CD14-positive monocyte (primary cell): ENCODE measurements around the gene VCAN. TPM values are rescaled to one million over a fixed set of nuclear protein-coding genes. Genes with fewer than 3 reads are reported as not detected.
A peak's percentile ranks its signal among the peaks of the same experiment; 100 is the strongest.

Source experiments
- DNase-seq, 3 donors: peaks; one replicate each; pipeline ENCODE4 v3.0.0-alpha.2; 2011 to 2022
- H2AFZ ChIP-seq: 2 replicates; pipeline ENCODE4 v1.6.0; 2012; ENCODE audit warnings: mild to moderate bottlenecking, low read depth, low read length, inconsistent platforms; ENCODE audit not compliant: insufficient read depth, poor library complexity, severe bottlenecking
- H3K27ac ChIP-seq, 2 donors: 1 replicate in 1 of 2; 2 replicates in 1 of 2; pipeline ENCODE4 v1.5.1; 2012 to 2013; ENCODE audit warnings: low read length in 2 of 2, control low read depth in 1 of 2, inconsistent platforms in 1 of 2, low read depth in 1 of 2, mild to moderate bottlenecking in 1 of 2
- H3K27me3 ChIP-seq, 2 donors: one replicate each; pipeline versions ENCODE4 v1.6.0 to v1.6.1; 2011 to 2013; ENCODE audit warnings: low read length in 2 of 2; ENCODE audit not compliant: control insufficient read depth in 2 of 2, insufficient read depth in 2 of 2
- H3K36me3 ChIP-seq, 2 donors: replicated peaks in 1 of 2; 1 replicate in 1 of 2; 2 replicates in 1 of 2; pipeline versions ENCODE4 v1.5.1 to v1.6.1; 2012 to 2013; ENCODE audit warnings: low read length in 2 of 2, control low read depth in 1 of 2, inconsistent platforms in 1 of 2, mild to moderate bottlenecking in 1 of 2; ENCODE audit not compliant: insufficient read depth in 2 of 2, control insufficient read depth in 1 of 2
- H3K4me1 ChIP-seq, 2 donors: 1 replicate in 1 of 2; 2 replicates in 1 of 2; pipeline versions ENCODE4 v1.5.1 to v1.6.1; 2012 to 2013; ENCODE audit warnings: low read length in 2 of 2, control low read depth in 1 of 2, inconsistent platforms in 1 of 2, mild to moderate bottlenecking in 1 of 2, moderate library complexity in 1 of 2; ENCODE audit not compliant: insufficient read depth in 2 of 2, control insufficient read depth in 1 of 2
- H3K4me2 ChIP-seq: replicated peaks from 2 replicates; pipeline ENCODE3; 2012; ENCODE audit warnings: low read length, moderate library complexity, mild to moderate bottlenecking; ENCODE audit not compliant: poor library complexity, severe bottlenecking; ENCODE audit errors: extremely low read depth
- H3K4me3 ChIP-seq, 3 experiments: fragments of 200-600 bp in 1 of 3; sonication (generic) in 1 of 3; replicated peaks in 1 of 3; 1 replicate in 2 of 3; 2 replicates in 1 of 3; pipeline ENCODE4 v1.5.1; 2011 to 2013; ENCODE audit warnings: low read length in 3 of 3, mild to moderate bottlenecking in 3 of 3, control low read depth in 2 of 3, low read depth in 2 of 3, inconsistent platforms in 1 of 3, moderate library complexity in 1 of 3
- H3K79me2 ChIP-seq: 2 replicates; pipeline ENCODE4 v1.6.0; 2012; ENCODE audit warnings: mild to moderate bottlenecking, control low read depth, inconsistent platforms, low read length, moderate library complexity; ENCODE audit not compliant: insufficient read depth
- H3K9ac ChIP-seq: 2 replicates; pipeline ENCODE4 v1.6.0; 2017; ENCODE audit warnings: low read length, mild to moderate bottlenecking; ENCODE audit not compliant: insufficient read depth, poor library complexity, severe bottlenecking
- H3K9me3 ChIP-seq, 2 donors: replicated peaks in 1 of 2; 1 replicate in 1 of 2; 2 replicates in 1 of 2; pipeline versions ENCODE4 v1.5.1 to v1.6.1; 2012 to 2013; ENCODE audit warnings: low read length in 2 of 2, control low read depth in 1 of 2; ENCODE audit not compliant: control insufficient read depth in 1 of 2, insufficient read depth in 1 of 2
- H4K20me1 ChIP-seq: 2 replicates; pipeline ENCODE4 v1.6.0; 2012; ENCODE audit warnings: mild to moderate bottlenecking, low read length, control low read depth, moderate library complexity; ENCODE audit not compliant: insufficient read depth
- H3K27ac Mint-ChIP-seq, 7 donors: one replicate each; pipeline ENCODE4 v1.8.0; 2020; ENCODE audit warnings: mild to moderate bottlenecking in 7 of 7, mixed read lengths in 7 of 7, moderate library complexity in 6 of 7, inconsistent platforms in 2 of 7
- H3K27me3 Mint-ChIP-seq, 3 donors: one replicate each; pipeline ENCODE4 v1.8.0; 2021 to 2022; ENCODE audit warnings: low read depth in 3 of 3, mild to moderate bottlenecking in 3 of 3, mixed read lengths in 3 of 3, moderate library complexity in 3 of 3, inconsistent platforms in 1 of 3
- H3K36me3 Mint-ChIP-seq, 2 donors: one replicate each; pipeline ENCODE4 v1.8.0; 2020; ENCODE audit warnings: mixed read lengths in 2 of 2, inconsistent platforms in 1 of 2, mild to moderate bottlenecking in 1 of 2
- H3K4me1 Mint-ChIP-seq: one replicate; pipeline ENCODE4 v1.8.0; 2020; ENCODE audit warnings: mild to moderate bottlenecking, mixed read lengths
- H3K4me3 Mint-ChIP-seq, 2 donors: one replicate each; pipeline ENCODE4 v1.8.0; 2020; ENCODE audit warnings: mild to moderate bottlenecking in 2 of 2, mixed read lengths in 2 of 2, moderate library complexity in 1 of 2
- H3K9me3 Mint-ChIP-seq, 7 donors: one replicate each; pipeline ENCODE4 v1.8.0; 2020 to 2022; ENCODE audit warnings: mixed read lengths in 7 of 7, mild to moderate bottlenecking in 6 of 7, moderate library complexity in 6 of 7, inconsistent platforms in 2 of 7
- CTCF ChIP-seq: fragments of 200-600 bp; IDR thresholded peaks from one replicate; pipeline ENCODE4 v1.8.0; 2022; ENCODE audit warnings: antibody characterized with exemption, mild to moderate bottlenecking
- WGBS: methylation state at CpG from one replicate; pipeline ENCODE4 v1.1.5; 2013; ENCODE audit warnings: missing lambda C conversion rate; ENCODE audit not compliant: insufficient coverage; 5-methylcytosine and 5-hydroxymethylcytosine counted together
- intact Hi-C, 2 donors: fragments of 100-400 bp; cut with micrococcal nuclease; formaldehyde crosslinking; loops; one replicate each; pipeline versions ENCODE4 v1.15.0 to v1.15.1; 2023
- polyA plus RNA-seq, 3 donors: library from polyadenylated mRNA; depleted of rRNA in 1 of 3; unstranded in 2 of 3; stranded (reverse) in 1 of 3; fragments of 300-500 nt in 2 of 3; fragments of >200 nt in 1 of 3; fragmentation: Illumina TruSeq in 2 of 3; gene quantifications; 1 replicate in 2 of 3; 2 replicates in 1 of 3; pipeline ENCODE4 v1.2.3, GENCODE V29; 2012 to 2021

The VCAN gene
- polyA plus RNA-seq, 3 donors = 417 to 844 (median 630) TPM

GRCh38 chr5:83433891-83434290, 37.7 kb upstream of the VCAN start:
- no peaks in the 10 kb centered on the region for H3K36me3 ChIP-seq
- DNase-seq = no peak
- Mint-ChIP-seq H3K4me3 (no peak overlapping the region), H3K9me3 (peaks cover 5 to 27% (median 13%) of the 10 kb centered on the region in 7 donors), H3K27ac (no peak overlapping the region), H3K4me1 (peaks cover 10% of the 10 kb centered on the region), H3K27me3 (no peaks in the 10 kb centered on the region), H3K36me3 (peaks cover 3 to 7% of the 10 kb centered on the region in 2 donors)
- intact Hi-C loops = no loop called here
- H3K27ac ChIP-seq = no peak overlapping the region
- H3K4me1 ChIP-seq = peaks cover 10 to 13% of the 10 kb centered on the region in 2 donors
- no peaks in the 10 kb centered on the region for H3K27me3 ChIP-seq
- no peaks in the 10 kb centered on the region for H3K79me2 ChIP-seq
- peaks cover 10% of the 10 kb centered on the region in 2 donors for H3K9me3 ChIP-seq
- no peak overlapping the region for H3K4me2 ChIP-seq
- TF ChIP-seq CTCF = no peak
- no peak overlapping the region for H2AFZ ChIP-seq
- no peaks in the 10 kb centered on the region for H4K20me1 ChIP-seq
- H3K4me3 ChIP-seq = no peak overlapping the region
- H3K9ac ChIP-seq = no peak overlapping the region
- no CpG with 5 or more reads among the region's 2 CpGs for WGBS

- Mint-ChIP-seq H3K36me3 (peaks cover 3 to 5% of the 10 kb centered on the region in 2 donors), H3K4me1 (peaks cover 12% of the 10 kb centered on the region), H3K27ac (peak overlapping the region in 1 of 7 donors; percentile 80), H3K27me3 (no peaks in the 10 kb centered on the region), H3K9me3 (peaks cover 4 to 22% (median 11%) of the 10 kb centered on the region in 7 donors), H3K4me3 (no peak overlapping the region)
- TF ChIP-seq CTCF = no peak
- Histone ChIP-seq H3K9me3 (peaks cover 5 to 7% of the 10 kb centered on the region in 2 donors), H3K27ac (no peak overlapping the region), H4K20me1 (no peaks in the 10 kb centered on the region), H3K4me2 (no peak overlapping the region), H3K36me3 (no peaks in the 10 kb centered on the region), H3K4me3 (no peak overlapping the region), H3K9ac (no peak overlapping the region), H3K27me3 (no peaks in the 10 kb centered on the region), H2AFZ (no peak overlapping the region), H3K79me2 (no peaks in the 10 kb centered on the region), H3K4me1 (peaks cover 6 to 8% of the 10 kb centered on the region in 2 donors)
- no peak for DNase-seq
- 92% methylated on average over 2 of the region's 4 CpGs for WGBS
- intact Hi-C loops = no loop called here
These were observed 36.6 kb upstream of the VCAN start for GRCh38 chr5:83434946-83435345.
